Measurements from ENCODE around the gene LRRC3. TPM values are rescaled to one million over a fixed set of nuclear protein-coding genes. Genes with fewer than 3 reads are reported as not detected.

Gene LRRC3
- total RNA-seq, 2 donors from 2014 or later: 6.5 to 8.3 TPM

GRCh38 chr21:44473915-44474555, 18.7 kb downstream of the LRRC3 start:
- Histone ChIP-seq H3K4me1 (ENCODE audit: control insufficient read depth in 1 of 2, low read depth in 2 of 2) (no peaks in the 10 kb centered on the region), H3K4me3 (no peak overlapping the region), H3K27me3 (replicated peaks; ENCODE audit: insufficient read depth) (no peaks in the 10 kb centered on the region), H3K9me3 (no peaks in the 10 kb centered on the region), H3K36me3 (no peaks in the 10 kb centered on the region), H3K27ac (no peak overlapping the region)
- TF ChIP-seq CTCF (IDR thresholded peaks at IDR 0.05): no peak
- DNase-seq (ENCODE audit: low spot score) (no peak), ATAC-seq (ENCODE audit: insufficient number of reproducible peaks, low FRiP score, low read depth) (no peak)

- Histone ChIP-seq H3K9me3 (no peaks in the 10 kb centered on the region), H3K27me3 (replicated peaks; ENCODE audit: insufficient read depth) (no peaks in the 10 kb centered on the region), H3K4me3 (no peak overlapping the region), H3K27ac (no peak overlapping the region), H3K36me3 (no peaks in the 10 kb centered on the region), H3K4me1 (ENCODE audit: control insufficient read depth in 1 of 2, low read depth in 2 of 2) (no peaks in the 10 kb centered on the region)
- TF ChIP-seq CTCF (IDR thresholded peaks at IDR 0.05): no peak
- no peak for ATAC-seq (ENCODE audit: insufficient number of reproducible peaks, low FRiP score, low read depth)
- no peak for DNase-seq (ENCODE audit: low spot score)
Observed at GRCh38 chr21:44475266-44475845, 20.0 kb downstream of the LRRC3 start.

GRCh38 chr21:44477131-44477530, 21.8 kb downstream of the LRRC3 start:
- Histone ChIP-seq H3K36me3 (no peaks in the 10 kb centered on the region), H3K27ac (no peak overlapping the region), H3K4me3 (no peak overlapping the region), H3K4me1 (ENCODE audit: control insufficient read depth in 1 of 2, low read depth in 2 of 2) (no peaks in the 10 kb centered on the region), H3K27me3 (replicated peaks; ENCODE audit: insufficient read depth) (no peaks in the 10 kb centered on the region), H3K9me3 (no peaks in the 10 kb centered on the region)
- DNase-seq (ENCODE audit: low spot score) (no peak), ATAC-seq (ENCODE audit: insufficient number of reproducible peaks, low FRiP score, low read depth) (no peak)
- no peak for TF ChIP-seq CTCF (IDR thresholded peaks at IDR 0.05)

- no peaks in the 10 kb centered on the region for H3K27me3 ChIP-seq (replicated peaks; ENCODE audit: insufficient read depth)
- TF ChIP-seq CTCF (IDR thresholded peaks at IDR 0.05): no peak
- H3K9me3 ChIP-seq: no peaks in the 10 kb centered on the region
- H3K4me1 ChIP-seq (ENCODE audit: control insufficient read depth in 1 of 2, low read depth in 2 of 2): no peaks in the 10 kb centered on the region
- ATAC-seq (ENCODE audit: insufficient number of reproducible peaks, low FRiP score, low read depth) (no peak), DNase-seq (ENCODE audit: low spot score) (no peak)
- H3K4me3 ChIP-seq: no peak overlapping the region
- no peak overlapping the region for H3K27ac ChIP-seq
- no peaks in the 10 kb centered on the region for H3K36me3 ChIP-seq
Observed at GRCh38 chr21:44477712-44478111, 22.4 kb downstream of the LRRC3 start.

GRCh38 chr21:44478124-44478800, 23.0 kb downstream of the LRRC3 start:
- H3K4me1 ChIP-seq (ENCODE audit: control insufficient read depth in 1 of 2, low read depth in 2 of 2): no peaks in the 10 kb centered on the region
- ATAC-seq (ENCODE audit: insufficient number of reproducible peaks, low FRiP score, low read depth): no peak
- no peak for TF ChIP-seq CTCF (IDR thresholded peaks at IDR 0.05)
- no peak overlapping the region for H3K4me3 ChIP-seq
- H3K27ac ChIP-seq: no peak overlapping the region
- no peaks in the 10 kb centered on the region for H3K9me3 ChIP-seq
- H3K36me3 ChIP-seq: no peaks in the 10 kb centered on the region
- no peak for DNase-seq (ENCODE audit: low spot score)
- H3K27me3 ChIP-seq (replicated peaks; ENCODE audit: insufficient read depth): no peaks in the 10 kb centered on the region
